BLaER1 treated with 17β-estradiol and CSF1 and Interleukin-3, amounts not matched to agents 10 nM and 100 nM (cell line): ENCODE measurements around the gene AP5S1.

ENCODE experiments used
- H3K27ac ChIP-seq, 11 experiments: shearing (Covaris generic); formaldehyde crosslinking; 2 replicates each; pipeline ENCODE4 v1.8.1; 2022
- H3K27me3 ChIP-seq, 11 experiments: shearing (Covaris generic); formaldehyde crosslinking; 2 replicates each; pipeline ENCODE4 v1.8.1; 2022
- H3K36me3 ChIP-seq, 11 experiments: shearing (Covaris generic); formaldehyde crosslinking; 2 replicates each; pipeline ENCODE4 v1.8.1; 2022
- H3K4me1 ChIP-seq, 10 experiments: shearing (Covaris generic); formaldehyde crosslinking; 2 replicates each; pipeline ENCODE4 v1.8.1; 2022
- H3K4me2 ChIP-seq, 11 experiments: shearing (Covaris generic); formaldehyde crosslinking; 2 replicates each; pipeline ENCODE4 v1.8.1; 2022
- H3K4me3 ChIP-seq, 10 experiments: shearing (Covaris generic); formaldehyde crosslinking; 2 replicates each; pipeline ENCODE4 v1.8.1; 2022
- H3K9ac ChIP-seq, 11 experiments: shearing (Covaris generic); formaldehyde crosslinking; 2 replicates each; pipeline ENCODE4 v1.8.1; 2022
- H3K9me3 ChIP-seq, 11 experiments: shearing (Covaris generic); formaldehyde crosslinking; replicated peaks in 1 of 11; 2 replicates each; pipeline ENCODE4 v1.8.1; 2022
- H4K20me1 ChIP-seq, 11 experiments: shearing (Covaris generic); formaldehyde crosslinking; 2 replicates each; pipeline ENCODE4 v1.8.1; 2022
- Cebpa-rat ChIP-seq, 11 experiments: shearing (Covaris generic); IDR thresholded peaks; 2 replicates each; pipeline ENCODE4 v1.8.1; 2022

The AP5S1 gene

DNA sequence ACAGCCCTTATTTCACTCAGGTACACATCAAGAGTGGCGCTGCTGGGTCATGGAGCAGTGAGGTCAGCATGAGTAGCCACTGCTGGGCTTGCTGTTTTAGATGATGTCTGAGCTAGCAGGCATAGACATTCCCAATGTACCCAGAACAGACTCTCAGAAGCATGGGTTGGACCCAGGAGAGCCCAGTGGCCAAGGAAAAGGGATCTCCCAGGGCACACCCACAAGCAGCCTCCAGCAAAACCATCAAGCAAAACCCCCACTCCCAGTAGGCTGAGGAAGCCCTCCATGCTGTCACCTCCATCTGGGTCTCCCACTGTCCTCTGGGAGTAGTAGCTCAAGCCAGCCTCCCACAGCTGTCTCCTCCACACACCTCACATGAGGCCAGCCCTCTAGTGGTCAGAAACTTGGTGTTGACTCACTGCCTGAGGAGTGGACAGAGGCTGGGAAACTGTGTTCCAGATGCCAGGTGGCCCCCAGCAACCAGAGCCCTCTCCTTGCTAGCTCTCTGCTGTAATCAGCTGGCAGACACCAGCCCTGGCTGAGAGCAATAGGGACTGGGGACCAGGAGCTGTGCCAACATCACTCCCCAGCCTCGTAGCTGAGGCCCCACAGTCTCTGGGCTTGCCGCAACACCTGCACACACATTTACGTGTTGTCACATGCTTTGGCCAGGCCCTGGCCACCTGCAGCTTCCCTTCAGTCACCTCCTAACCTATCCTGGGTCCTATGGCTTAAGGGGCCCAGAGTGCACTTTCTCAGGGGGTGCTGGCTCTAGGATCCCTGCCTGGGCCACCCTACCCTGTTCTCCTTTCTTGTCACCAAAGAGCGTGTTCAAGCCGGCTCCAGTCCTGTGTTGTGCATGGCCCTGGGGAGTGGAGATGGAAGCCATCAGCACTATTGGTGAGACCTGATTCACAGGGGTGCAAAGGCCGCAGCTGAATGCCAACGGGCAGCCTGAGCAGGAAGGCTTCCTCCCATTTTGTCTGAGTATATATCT lies 1.9 kb upstream of the AP5S1 start:
- Histone ChIP-seq H3K9ac (peak overlapping the region in 5 of 11 experiments; percentile 19 to 94 (median 25); a peak in 4 of 22 replicates), H3K27me3 (no peaks in the 10 kb centered on the region), H3K4me1 (peaks cover 38 to 59% (median 42%) of the 10 kb centered on the region in 10 experiments), H3K4me2 (peak overlapping the region; percentile 2 to 91 (median 48); a peak in 21 of 22 replicates), H3K36me3 (peaks cover 9 to 17% (median 16%) of the 10 kb centered on the region in 11 experiments; a peak in 21 of 22 replicates), H3K9me3 (no peaks in the 10 kb centered on the region), H4K20me1 (no peaks in the 10 kb centered on the region), H3K27ac (peak overlapping the region in 5 of 11 experiments; percentile 39 to 97 (median 54); a peak in 11 of 22 replicates), H3K4me3 (no peak overlapping the region)
- no peak for TF ChIP-seq Cebpa-rat (IDR thresholded peaks at IDR 0.05)

DNA sequence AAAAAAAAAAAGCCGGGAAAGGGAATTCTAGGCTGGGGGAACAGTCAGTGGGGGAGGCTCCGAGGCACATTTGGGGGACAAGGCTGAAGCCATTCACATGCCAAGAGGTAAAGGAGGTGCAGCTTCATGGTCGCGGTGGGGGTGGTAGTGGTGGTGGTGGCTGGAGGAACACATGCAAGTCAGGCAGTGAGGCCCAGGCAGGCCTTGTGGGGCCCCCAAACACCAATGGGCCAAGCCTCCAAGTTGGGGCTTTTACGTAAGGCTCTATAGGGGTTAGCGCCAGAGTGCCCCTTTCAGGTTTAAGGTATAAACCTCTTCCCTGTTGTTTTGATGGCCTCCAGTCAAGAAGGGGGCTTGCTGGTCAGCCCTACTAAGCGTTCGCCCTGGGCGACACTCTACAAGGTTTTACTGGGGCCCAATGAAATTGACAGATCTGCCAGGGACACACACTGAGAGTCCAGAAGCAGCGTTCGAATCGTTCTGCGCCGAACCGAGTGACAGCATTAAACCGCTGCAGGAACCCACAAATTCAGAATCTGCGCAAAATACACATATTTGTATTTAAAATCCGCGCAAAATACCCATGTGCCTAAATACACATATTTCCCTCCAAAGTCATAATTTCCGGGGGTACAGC lies 818 bp upstream of the AP5S1 start:
- H3K9ac ChIP-seq: peak overlapping the region; percentile 94 to 98 (median 96)
- H3K27ac ChIP-seq: peak overlapping the region; percentile 95 to 99 (median 97)

DNA sequence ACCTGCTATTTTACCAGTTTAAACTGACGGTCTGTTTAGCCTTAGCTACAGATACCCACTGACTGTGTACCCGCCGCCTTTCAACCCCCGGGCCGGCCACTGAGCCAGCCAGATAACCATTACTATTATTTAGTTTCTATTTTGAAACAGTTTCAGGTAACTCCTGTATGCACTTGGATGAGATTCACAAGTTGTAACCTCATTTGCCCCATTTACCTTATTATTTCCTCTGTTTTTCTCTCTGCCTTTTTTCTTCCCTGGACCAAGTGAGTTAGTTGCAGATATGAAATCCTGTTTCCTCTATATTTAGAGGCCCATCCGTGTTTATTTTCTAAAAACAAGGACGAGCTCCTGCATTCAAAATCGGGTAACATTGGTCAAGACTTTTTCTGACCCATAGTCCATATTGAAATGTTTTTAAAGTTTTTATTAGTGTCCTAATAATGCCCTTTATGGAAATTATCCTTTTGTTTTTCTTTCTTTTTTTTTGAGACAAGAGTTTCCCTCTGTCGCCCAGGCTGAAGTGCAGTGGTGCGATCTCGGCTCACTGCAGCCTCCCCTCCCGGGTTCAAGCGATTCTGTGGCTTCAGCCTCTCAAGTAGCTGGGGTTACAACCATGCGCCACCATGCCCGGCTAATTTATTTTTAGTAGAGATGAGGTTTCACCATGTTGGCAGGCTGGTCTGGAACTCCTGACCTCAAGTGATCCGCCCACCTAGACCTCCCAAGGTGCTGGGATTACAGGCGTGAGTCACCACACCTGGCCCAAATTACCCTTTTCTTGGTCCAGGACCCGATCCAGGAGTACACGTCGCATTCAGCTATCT lies 767 bp downstream of the AP5S1 start:
- H3K4me2 ChIP-seq: peak overlapping the region; percentile 82 to 97 (median 87)
- H3K27me3 ChIP-seq: no peaks in the 10 kb centered on the region
- no peak for TF ChIP-seq Cebpa-rat (IDR thresholded peaks at IDR 0.05)
- H3K4me1 ChIP-seq: peaks cover 44 to 63% (median 51%) of the 10 kb centered on the region in 10 experiments
- H3K9me3 ChIP-seq: no peaks in the 10 kb centered on the region
- peak overlapping the region; percentile 65 to 83 (median 71) for H3K4me3 ChIP-seq
- peaks cover 25 to 41% (median 33%) of the 10 kb centered on the region in 11 experiments for H3K36me3 ChIP-seq
- H3K9ac ChIP-seq: peak overlapping the region; percentile 94 to 98 (median 96)
- peak overlapping the region; percentile 95 to 99 (median 97) for H3K27ac ChIP-seq
- H4K20me1 ChIP-seq: no peaks in the 10 kb centered on the region

More for the DNA sequence above, 818 bp upstream of the AP5S1 start:
- Histone ChIP-seq H4K20me1 (no peaks in the 10 kb centered on the region), H3K9me3 (no peaks in the 10 kb centered on the region), H3K36me3 (peaks cover 20 to 28% (median 27%) of the 10 kb centered on the region in 11 experiments), H3K4me2 (peak overlapping the region; percentile 78 to 95 (median 87)), H3K4me1 (peaks cover 32 to 59% (median 44%) of the 10 kb centered on the region in 10 experiments), H3K4me3 (peak overlapping the region; percentile 65 to 83 (median 71)), H3K27me3 (no peaks in the 10 kb centered on the region)
- TF ChIP-seq Cebpa-rat (IDR thresholded peaks at IDR 0.05): no peak

DNA sequence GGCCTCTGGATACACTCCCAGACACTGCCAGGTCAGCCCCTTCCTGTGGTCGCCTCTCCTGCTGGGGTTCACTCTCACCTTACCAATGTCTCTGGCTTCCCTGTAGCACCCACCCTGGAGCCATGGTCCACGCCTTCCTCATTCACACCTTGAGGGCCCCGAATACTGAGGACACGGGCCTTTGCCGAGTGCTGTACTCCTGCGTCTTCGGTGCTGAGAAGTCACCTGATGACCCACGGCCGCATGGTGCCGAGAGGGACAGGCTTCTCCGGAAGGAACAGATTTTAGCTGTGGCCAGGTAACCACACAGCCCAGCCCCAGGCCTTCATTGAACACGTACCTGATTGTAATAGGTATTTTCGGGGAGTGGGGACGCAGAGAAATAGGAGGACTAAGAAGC lies 1.6 kb downstream of the AP5S1 start:
- Histone ChIP-seq H3K27me3 (no peaks in the 10 kb centered on the region), H3K4me3 (peak overlapping the region in 1 of 10 experiments; percentile 73; a peak in 1 of 20 replicates), H4K20me1 (no peaks in the 10 kb centered on the region), H3K9me3 (no peaks in the 10 kb centered on the region), H3K4me2 (peak overlapping the region in 4 of 11 experiments; percentile 86 to 97 (median 90); a peak in 6 of 22 replicates), H3K27ac (0 out of 22 replicates have a peak overlapping the region, but pooled peaks of 1 of the 11 experiments have one; percentile 97), H3K9ac (peak overlapping the region in 5 of 11 experiments; percentile 94 to 98 (median 97); a peak in 7 of 22 replicates), H3K36me3 (peaks cover 25 to 41% (median 33%) of the 10 kb centered on the region in 11 experiments), H3K4me1 (peaks cover 47 to 66% (median 57%) of the 10 kb centered on the region in 10 experiments)
- TF ChIP-seq Cebpa-rat (IDR thresholded peaks at IDR 0.05): no peak

DNA sequence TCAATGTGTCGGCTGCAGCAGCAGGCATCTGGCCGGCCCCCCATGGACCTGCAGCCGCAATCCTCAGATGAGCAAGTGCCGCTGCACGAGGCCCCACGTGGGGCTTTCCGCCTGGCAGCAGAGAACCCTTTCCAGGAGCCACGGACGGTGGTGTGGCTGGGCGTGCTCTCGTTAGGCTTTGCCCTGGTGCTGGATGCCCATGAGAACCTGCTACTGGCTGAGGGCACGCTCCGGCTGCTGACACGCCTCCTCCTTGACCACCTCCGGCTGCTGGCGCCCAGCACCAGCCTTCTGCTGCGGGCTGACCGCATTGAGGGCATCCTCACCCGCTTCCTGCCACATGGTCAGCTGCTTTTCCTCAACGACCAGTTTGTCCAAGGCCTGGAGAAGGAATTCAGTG lies 3.5 kb downstream of the AP5S1 start:
- Histone ChIP-seq H3K4me2 (no peak overlapping the region), H3K9ac (peak overlapping the region in 1 of 11 experiments; percentile 18; a peak in 2 of 22 replicates), H3K27me3 (no peaks in the 10 kb centered on the region), H4K20me1 (no peaks in the 10 kb centered on the region), H3K4me3 (no peak overlapping the region), H3K36me3 (peaks cover 25 to 51% (median 33%) of the 10 kb centered on the region in 11 experiments), H3K4me1 (peaks cover 44 to 66% (median 52%) of the 10 kb centered on the region in 10 experiments), H3K9me3 (no peaks in the 10 kb centered on the region), H3K27ac (no peak overlapping the region)
- no peak for TF ChIP-seq Cebpa-rat (IDR thresholded peaks at IDR 0.05)

DNA sequence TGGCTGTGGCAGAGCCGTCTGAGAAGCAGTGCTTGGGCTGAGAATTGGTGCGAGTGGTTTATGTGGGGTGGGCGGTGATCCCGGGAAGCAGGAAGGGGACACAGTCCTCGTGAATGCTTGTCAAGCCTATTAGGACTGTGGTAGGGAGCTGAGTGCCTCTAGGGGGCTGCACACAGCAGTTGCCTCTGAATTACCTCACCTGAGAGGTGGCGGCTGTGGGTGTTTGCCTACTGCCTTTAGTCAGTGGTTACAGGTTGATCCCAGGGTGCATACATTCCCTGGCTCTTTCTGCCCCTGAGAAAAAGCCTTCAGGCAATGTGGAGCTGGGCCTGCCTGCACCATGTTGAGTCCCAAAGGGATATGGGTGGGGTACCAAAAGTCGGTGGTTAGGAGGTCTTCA lies 5.2 kb downstream of the AP5S1 start:
- H3K4me2 ChIP-seq: peak overlapping the region in 9 of 11 experiments; percentile 76 to 97 (median 87); a peak in 18 of 22 replicates

DNA sequence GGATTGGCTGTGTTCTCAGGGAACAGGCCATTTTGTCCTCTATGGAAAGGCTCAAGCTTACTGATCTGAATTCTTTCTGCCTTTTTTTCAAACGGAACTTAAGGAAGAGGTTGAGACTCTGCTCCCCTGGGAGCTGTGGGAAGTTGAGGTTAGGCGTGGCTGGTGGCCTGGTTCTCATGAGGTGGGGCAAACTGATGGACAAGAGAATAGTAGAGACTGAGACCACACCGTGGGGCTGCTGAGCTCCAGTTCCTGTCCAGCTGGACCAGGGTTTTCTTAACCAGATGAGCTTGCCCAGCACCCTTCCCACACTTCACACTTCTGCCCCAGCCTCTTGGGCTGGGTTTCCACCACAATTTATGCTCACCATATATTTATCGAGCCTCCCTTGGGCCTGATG lies 6.1 kb downstream of the AP5S1 start:
- H3K9ac ChIP-seq: peak overlapping the region in 10 of 11 experiments; percentile 19 to 70 (median 42); a peak in 12 of 22 replicates
- H3K4me2 ChIP-seq: peak overlapping the region; percentile 73 to 97 (median 83)
- H3K4me3 ChIP-seq: peak overlapping the region in 6 of 10 experiments; percentile 8 to 47 (median 24); a peak in 5 of 20 replicates
- H3K4me1 ChIP-seq: peaks cover 30 to 57% (median 39%) of the 10 kb centered on the region in 10 experiments
- no peak for TF ChIP-seq Cebpa-rat (IDR thresholded peaks at IDR 0.05)
- no peaks in the 10 kb centered on the region for H3K27me3 ChIP-seq
- peaks cover 25 to 53% (median 33%) of the 10 kb centered on the region in 11 experiments for H3K36me3 ChIP-seq
- no peaks in the 10 kb centered on the region for H3K9me3 ChIP-seq
- H4K20me1 ChIP-seq: no peaks in the 10 kb centered on the region
- H3K27ac ChIP-seq: peak overlapping the region in 9 of 11 experiments; percentile 10 to 79 (median 64); a peak in 17 of 22 replicates

More for the DNA sequence above, 5.2 kb downstream of the AP5S1 start:
- Histone ChIP-seq H3K9ac (peak overlapping the region in 3 of 11 experiments; percentile 19 to 70 (median 54); a peak in 2 of 22 replicates), H3K27ac (peak overlapping the region in 8 of 11 experiments; percentile 58 to 79 (median 65); a peak in 14 of 22 replicates), H3K4me3 (0 out of 20 replicates have a peak overlapping the region, but pooled peaks of 1 of the 10 experiments have one; percentile 8), H4K20me1 (no peaks in the 10 kb centered on the region), H3K27me3 (no peaks in the 10 kb centered on the region), H3K4me1 (peaks cover 34 to 62% (median 44%) of the 10 kb centered on the region in 10 experiments), H3K9me3 (no peaks in the 10 kb centered on the region), H3K36me3 (peaks cover 25 to 53% (median 33%) of the 10 kb centered on the region in 11 experiments)
- TF ChIP-seq Cebpa-rat (IDR thresholded peaks at IDR 0.05): no peak
